Epithelial cell of esophagus (primary cell): ENCODE results near the gene BRINP3.

ENCODE experiments used
- DNase-seq: peaks from one replicate; pipeline ENCODE4 v3.0.0; 2010; ENCODE audit warnings: low read depth
- H3K4me3 ChIP-seq: 2 replicates; pipeline ENCODE4 v1.5.1; 2011; ENCODE audit warnings: mild to moderate bottlenecking, low read length, control low read depth
- TF ChIP-seq, protein P1 (sequence below): IDR thresholded peaks from 2 replicates; pipeline ENCODE4 v1.5.1; 2011; ENCODE audit warnings: low read depth, mild to moderate bottlenecking, low read length, control low read depth, inconsistent platforms; ENCODE audit not compliant: insufficient read depth; ENCODE audit errors: missing control alignments

The BRINP3 gene

DNA sequence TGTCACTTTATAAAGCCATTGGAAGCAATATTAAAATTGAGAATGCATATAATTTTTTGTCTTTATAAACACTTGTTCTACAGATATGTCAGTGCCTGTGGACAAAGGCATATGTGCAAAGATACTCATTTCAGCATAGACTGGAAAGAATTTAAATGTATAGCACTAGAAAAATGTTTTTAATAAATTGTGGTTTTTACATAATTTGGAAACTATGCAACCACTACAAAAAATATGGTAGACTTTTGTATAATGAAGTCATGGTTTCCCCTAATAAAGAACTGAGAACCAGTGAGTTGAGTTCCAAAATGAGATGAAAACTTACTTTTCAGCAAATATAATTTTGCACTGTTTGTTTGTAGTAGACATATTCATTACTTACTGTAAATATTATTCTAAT, 48.5 kb downstream of the BRINP3 start:
- no peak overlapping the region for H3K4me3 ChIP-seq
- TF ChIP-seq, protein P1, sequence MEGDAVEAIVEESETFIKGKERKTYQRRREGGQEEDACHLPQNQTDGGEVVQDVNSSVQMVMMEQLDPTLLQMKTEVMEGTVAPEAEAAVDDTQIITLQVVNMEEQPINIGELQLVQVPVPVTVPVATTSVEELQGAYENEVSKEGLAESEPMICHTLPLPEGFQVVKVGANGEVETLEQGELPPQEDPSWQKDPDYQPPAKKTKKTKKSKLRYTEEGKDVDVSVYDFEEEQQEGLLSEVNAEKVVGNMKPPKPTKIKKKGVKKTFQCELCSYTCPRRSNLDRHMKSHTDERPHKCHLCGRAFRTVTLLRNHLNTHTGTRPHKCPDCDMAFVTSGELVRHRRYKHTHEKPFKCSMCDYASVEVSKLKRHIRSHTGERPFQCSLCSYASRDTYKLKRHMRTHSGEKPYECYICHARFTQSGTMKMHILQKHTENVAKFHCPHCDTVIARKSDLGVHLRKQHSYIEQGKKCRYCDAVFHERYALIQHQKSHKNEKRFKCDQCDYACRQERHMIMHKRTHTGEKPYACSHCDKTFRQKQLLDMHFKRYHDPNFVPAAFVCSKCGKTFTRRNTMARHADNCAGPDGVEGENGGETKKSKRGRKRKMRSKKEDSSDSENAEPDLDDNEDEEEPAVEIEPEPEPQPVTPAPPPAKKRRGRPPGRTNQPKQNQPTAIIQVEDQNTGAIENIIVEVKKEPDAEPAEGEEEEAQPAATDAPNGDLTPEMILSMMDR: no peak
- no peak for DNase-seq

DNA sequence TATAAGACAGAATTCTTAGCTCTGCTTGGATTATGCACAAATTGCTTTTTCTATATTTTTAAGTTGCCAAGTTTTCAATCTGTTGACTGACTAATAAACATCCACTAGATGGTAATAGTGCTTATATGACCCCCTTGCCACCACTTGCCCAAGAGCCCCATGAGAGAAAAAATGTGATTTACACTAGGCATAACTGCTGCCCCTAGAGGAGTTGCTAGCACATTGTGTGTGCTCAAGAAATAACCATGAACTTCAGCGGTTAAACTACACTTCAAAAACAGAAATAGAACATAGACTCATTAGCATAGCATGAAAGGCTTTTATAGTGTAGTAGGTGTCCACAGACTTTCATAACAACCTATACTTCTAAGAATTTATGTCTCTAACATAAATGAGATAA, 61.4 kb downstream of the BRINP3 start:
- TF ChIP-seq, protein P1: no peak
- DNase-seq: no peak
- no peak overlapping the region for H3K4me3 ChIP-seq

- no peak overlapping the region for H3K4me3 ChIP-seq
- no peak for DNase-seq
- TF ChIP-seq, protein P1: no peak
These were observed 64.5 kb downstream of the BRINP3 start for GRCh38 chr1:190413142-190413541.

GRCh38 chr1:190403402-190403801, 74.3 kb downstream of the BRINP3 start:
- no peak for DNase-seq
- TF ChIP-seq, protein P1: no peak
- no peak overlapping the region for H3K4me3 ChIP-seq

GRCh38 chr1:190399233-190399632, 78.4 kb downstream of the BRINP3 start:
- no peak overlapping the region for H3K4me3 ChIP-seq
- TF ChIP-seq, protein P1: no peak
- no peak for DNase-seq

GRCh38 chr1:190391582-190391981, 86.1 kb downstream of the BRINP3 start:
- DNase-seq: no peak
- no peak overlapping the region for H3K4me3 ChIP-seq
- TF ChIP-seq, protein P1: no peak

- H3K4me3 ChIP-seq: no peak overlapping the region
- no peak for DNase-seq
- TF ChIP-seq, protein P1: no peak
These were observed 99.7 kb downstream of the BRINP3 start for GRCh38 chr1:190377991-190378390.
